Neural progenitor cell (in vitro differentiated cells): ENCODE measurements around the gene CRTC1. TPM values are rescaled to one million over a fixed set of nuclear protein-coding genes. Genes with fewer than 3 reads are reported as not detected.

Experiments
- DNase-seq: peaks from one replicate; pipeline ENCODE4 v3.0.0-alpha.2; 2016; ENCODE audit warnings: low spot score
- H2AFZ ChIP-seq: fragments of 200-600 bp; sonication (generic); replicated peaks from 2 replicates; pipeline ENCODE4 v1.6.1; 2016; ENCODE audit warnings: antibody characterized with exemption
- H3F3A ChIP-seq: fragments of 200-600 bp; sonication (generic); 2 replicates; pipeline ENCODE4 v1.6.1; 2016; ENCODE audit warnings: antibody characterized with exemption, low read depth
- H3K27ac ChIP-seq: fragments of 200-600 bp; sonication (generic); 2 replicates; pipeline ENCODE4 v1.5.1; 2016; ENCODE audit warnings: mild to moderate bottlenecking
- H3K27me3 ChIP-seq: fragments of 200-600 bp; sonication (generic); 2 replicates; pipeline ENCODE4 v1.6.1; 2016; ENCODE audit warnings: mild to moderate bottlenecking, moderate library complexity
- H3K36me3 ChIP-seq: fragments of 200-600 bp; sonication (generic); 2 replicates; pipeline ENCODE4 v1.5.1; 2016
- H3K4me1 ChIP-seq: fragments of 200-600 bp; sonication (generic); 2 replicates; pipeline ENCODE4 v1.6.1; 2016; ENCODE audit warnings: mixed run types
- H3K4me2 ChIP-seq: fragments of 200-600 bp; sonication (generic); 2 replicates; pipeline ENCODE4 v1.6.1; 2016
- H3K4me3 ChIP-seq: fragments of 200-600 bp; sonication (generic); 2 replicates; pipeline ENCODE4 v1.5.1; 2016
- H3K79me2 ChIP-seq: fragments of 200-600 bp; sonication (generic); 2 replicates; pipeline ENCODE4 v1.6.1; 2016; ENCODE audit warnings: low read depth
- H3K9ac ChIP-seq: fragments of 200-600 bp; sonication (generic); 2 replicates; pipeline ENCODE4 v1.6.1; 2016
- H3K9me3 ChIP-seq: fragments of 200-600 bp; sonication (generic); 2 replicates; pipeline ENCODE4 v1.5.1; 2016; ENCODE audit warnings: low read depth
- H4K20me1 ChIP-seq: fragments of 200-600 bp; sonication (generic); 2 replicates; pipeline ENCODE4 v1.6.1; 2016; ENCODE audit warnings: low read depth
- H3K27ac Mint-ChIP-seq: 3 replicates; pipeline ENCODE4 v1.8.0; 2021; ENCODE audit warnings: mixed read lengths
- H3K27me3 Mint-ChIP-seq: 2 replicates; pipeline ENCODE4 v1.8.0; 2022; ENCODE audit warnings: low read depth, mild to moderate bottlenecking, inconsistent platforms, moderate library complexity, mixed read lengths; ENCODE audit not compliant: insufficient read depth
- H3K36me3 Mint-ChIP-seq: 3 replicates; pipeline ENCODE4 v1.8.0; 2021; ENCODE audit warnings: mixed read lengths
- H3K4me1 Mint-ChIP-seq: 3 replicates; pipeline ENCODE4 v1.8.0; 2021; ENCODE audit warnings: mixed read lengths
- H3K4me3 Mint-ChIP-seq: 3 replicates; pipeline ENCODE4 v1.8.0; 2021; ENCODE audit warnings: mild to moderate bottlenecking, moderate library complexity, mixed read lengths
- H3K9me3 Mint-ChIP-seq: 3 replicates; pipeline ENCODE4 v1.8.0; 2020; ENCODE audit warnings: mixed read lengths
- EZH2 ChIP-seq: fragments of 200-600 bp; sonication (generic); IDR thresholded peaks from 2 replicates; pipeline ENCODE4 v1.6.1; 2017; ENCODE audit warnings: antibody characterized with exemption, mild to moderate bottlenecking, moderate library complexity
- EZH2phosphoT487 ChIP-seq: fragments of 200-600 bp; sonication (generic); IDR thresholded peaks from 2 replicates; pipeline ENCODE4 v1.6.1; 2017; ENCODE audit warnings: antibody characterized with exemption
- total RNA-seq: library from RNA; depleted of rRNA; stranded (reverse); fragments of >200 nt; gene quantifications from 2 replicates; pipeline ENCODE4 v1.2.3, GENCODE V29; 2015; ENCODE audit warnings: low replicate concordance
- TF ChIP-seq, protein P1 (sequence below): fragments of 200-600 bp; sonication (generic); IDR thresholded peaks from 2 replicates; pipeline ENCODE4 v1.5.1; 2017; ENCODE audit warnings: antibody characterized with exemption, mild to moderate bottlenecking

The CRTC1 gene
- total RNA-seq, 1 donor from 2014 or later = 2.4 TPM

- DNase-seq = peak; percentile 32
- H3K4me3 Mint-ChIP-seq = peak overlapping the region; percentile 79
- H3K27ac ChIP-seq = no peak overlapping the region
- H4K20me1 ChIP-seq = peaks cover 76% of the 10 kb centered on the region
- H3K79me2 ChIP-seq = no peaks in the 10 kb centered on the region
- peaks cover 9% of the 10 kb centered on the region for H3K4me1 ChIP-seq
- TF ChIP-seq, protein P1, sequence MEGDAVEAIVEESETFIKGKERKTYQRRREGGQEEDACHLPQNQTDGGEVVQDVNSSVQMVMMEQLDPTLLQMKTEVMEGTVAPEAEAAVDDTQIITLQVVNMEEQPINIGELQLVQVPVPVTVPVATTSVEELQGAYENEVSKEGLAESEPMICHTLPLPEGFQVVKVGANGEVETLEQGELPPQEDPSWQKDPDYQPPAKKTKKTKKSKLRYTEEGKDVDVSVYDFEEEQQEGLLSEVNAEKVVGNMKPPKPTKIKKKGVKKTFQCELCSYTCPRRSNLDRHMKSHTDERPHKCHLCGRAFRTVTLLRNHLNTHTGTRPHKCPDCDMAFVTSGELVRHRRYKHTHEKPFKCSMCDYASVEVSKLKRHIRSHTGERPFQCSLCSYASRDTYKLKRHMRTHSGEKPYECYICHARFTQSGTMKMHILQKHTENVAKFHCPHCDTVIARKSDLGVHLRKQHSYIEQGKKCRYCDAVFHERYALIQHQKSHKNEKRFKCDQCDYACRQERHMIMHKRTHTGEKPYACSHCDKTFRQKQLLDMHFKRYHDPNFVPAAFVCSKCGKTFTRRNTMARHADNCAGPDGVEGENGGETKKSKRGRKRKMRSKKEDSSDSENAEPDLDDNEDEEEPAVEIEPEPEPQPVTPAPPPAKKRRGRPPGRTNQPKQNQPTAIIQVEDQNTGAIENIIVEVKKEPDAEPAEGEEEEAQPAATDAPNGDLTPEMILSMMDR = no peak
- TF ChIP-seq EZH2phosphoT487 (peak; percentile 98), EZH2 (peak; percentile 99)
- peaks cover 79% of the 10 kb centered on the region for H3K27me3 Mint-ChIP-seq
- H3K4me2 ChIP-seq = peak overlapping the region; percentile 49
- H3K9me3 ChIP-seq = no peaks in the 10 kb centered on the region
- H3K4me1 Mint-ChIP-seq = peaks cover 25% of the 10 kb centered on the region
- H3K36me3 Mint-ChIP-seq = peaks cover 5% of the 10 kb centered on the region
- no peaks in the 10 kb centered on the region for H3K36me3 ChIP-seq
- peaks cover 9% of the 10 kb centered on the region for H3K9me3 Mint-ChIP-seq
- H3K27ac Mint-ChIP-seq = no peak overlapping the region
- H3K4me3 ChIP-seq = no peak overlapping the region
- no peak overlapping the region for H2AFZ ChIP-seq
- H3K27me3 ChIP-seq = peaks cover 100% of the 10 kb centered on the region
- no peak overlapping the region for H3K9ac ChIP-seq
- peaks cover 22% of the 10 kb centered on the region for H3F3A ChIP-seq
These were observed 105.3 kb downstream of the CRTC1 start for GRCh38 chr19:18788529-18789421.

DNA sequence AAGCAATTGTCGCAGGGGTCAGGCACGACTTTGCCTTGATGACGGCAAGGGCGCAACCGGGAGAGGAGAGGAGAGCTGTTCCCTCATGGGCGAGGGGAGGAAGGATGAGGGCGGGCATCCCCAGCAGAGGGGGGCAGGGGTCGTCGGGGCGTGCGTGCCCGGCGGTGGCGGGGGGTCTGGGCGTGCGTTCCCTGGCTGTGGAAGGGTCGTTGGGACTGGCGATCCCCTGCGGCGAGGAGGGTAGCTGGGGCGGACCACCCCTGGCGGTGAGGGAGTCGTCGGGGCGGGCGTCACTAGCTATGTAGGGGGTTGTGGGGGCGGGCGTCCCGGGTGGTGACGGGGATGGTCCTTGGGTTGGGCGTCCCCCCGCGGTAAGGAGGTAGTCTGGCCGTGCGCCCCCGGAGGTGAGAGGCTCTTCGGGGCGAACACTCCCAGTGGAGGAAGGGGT lies 106.0 kb downstream of the CRTC1 start:
- Histone ChIP-seq H3K79me2 (no peaks in the 10 kb centered on the region), H3K4me1 (peaks cover 9% of the 10 kb centered on the region), H3K36me3 (no peaks in the 10 kb centered on the region), H2AFZ (no peak overlapping the region), H3F3A (peaks cover 22% of the 10 kb centered on the region), H3K27me3 (peaks cover 100% of the 10 kb centered on the region), H3K4me2 (peak overlapping the region; percentile 61), H4K20me1 (peaks cover 72% of the 10 kb centered on the region), H3K9me3 (no peaks in the 10 kb centered on the region), H3K4me3 (peak overlapping the region; percentile 34), H3K27ac (no peak overlapping the region), H3K9ac (no peak overlapping the region)
- TF ChIP-seq, protein P1 = no peak
- peak; percentile 71 for TF ChIP-seq EZH2
- peak; percentile 87 for TF ChIP-seq EZH2phosphoT487
- no peak overlapping the region for H3K27ac Mint-ChIP-seq
- H3K9me3 Mint-ChIP-seq = peaks cover 9% of the 10 kb centered on the region
- no peak for DNase-seq
- H3K4me3 Mint-ChIP-seq = peak overlapping the region; percentile 79
- H3K4me1 Mint-ChIP-seq = peaks cover 23% of the 10 kb centered on the region
- H3K27me3 Mint-ChIP-seq = peaks cover 84% of the 10 kb centered on the region
- peaks cover 5% of the 10 kb centered on the region for H3K36me3 Mint-ChIP-seq

DNA sequence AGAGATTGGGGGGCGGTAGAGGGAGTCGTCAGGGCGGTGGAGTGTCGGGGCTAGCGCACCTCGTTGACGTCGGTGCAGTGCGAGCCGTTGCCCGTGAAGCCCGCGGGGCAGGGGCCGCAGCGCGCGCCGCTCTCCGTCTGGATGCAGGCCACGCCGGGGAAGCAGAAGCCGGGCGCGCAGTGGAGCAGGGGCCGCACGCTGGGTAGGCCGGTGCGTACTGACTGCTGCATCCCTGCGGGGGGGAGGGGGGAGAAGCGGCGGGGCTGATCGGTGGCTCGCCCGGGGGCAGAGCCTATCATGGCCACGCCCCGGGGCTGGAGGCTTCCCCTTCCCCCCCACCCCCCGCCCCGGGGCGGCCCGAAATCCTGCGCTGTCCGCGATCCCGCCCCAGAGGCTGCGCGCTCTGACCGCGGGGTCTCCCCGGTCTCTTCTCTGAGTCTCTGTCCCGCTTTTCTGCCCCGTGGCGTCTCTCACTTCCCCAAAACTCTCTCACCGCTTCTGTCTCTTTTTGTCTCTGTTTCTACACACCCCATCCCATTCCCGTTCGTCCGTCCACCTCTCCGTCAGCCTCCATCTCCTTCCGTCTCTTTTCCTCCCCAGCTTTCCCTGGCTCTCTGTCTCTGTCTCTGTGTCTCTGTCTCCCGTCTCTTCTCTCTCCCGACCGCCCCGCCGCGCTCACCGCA lies 106.5 kb downstream of the CRTC1 start:
- Histone ChIP-seq H3K4me1 (peaks cover 9% of the 10 kb centered on the region), H3F3A (peaks cover 22% of the 10 kb centered on the region), H3K79me2 (no peaks in the 10 kb centered on the region), H2AFZ (no peak overlapping the region), H3K4me2 (peak overlapping the region; percentile 61), H4K20me1 (peaks cover 68% of the 10 kb centered on the region), H3K27ac (no peak overlapping the region), H3K9ac (no peak overlapping the region), H3K9me3 (no peaks in the 10 kb centered on the region), H3K36me3 (no peaks in the 10 kb centered on the region), H3K4me3 (peak overlapping the region; percentile 34), H3K27me3 (peaks cover 100% of the 10 kb centered on the region)
- DNase-seq = peak; percentile 87
- Mint-ChIP-seq H3K27me3 (peaks cover 87% of the 10 kb centered on the region), H3K27ac (no peak overlapping the region), H3K9me3 (peaks cover 9% of the 10 kb centered on the region), H3K4me1 (peaks cover 22% of the 10 kb centered on the region), H3K4me3 (peak overlapping the region; percentile 70), H3K36me3 (peaks cover 5% of the 10 kb centered on the region)
- no peak for TF ChIP-seq EZH2phosphoT487
- no peak for TF ChIP-seq EZH2
- TF ChIP-seq, protein P1 = no peak
